Gastrocnemius medialis (tissue), 4 donors: ENCODE measurements around the gene RIMBP2.

Experiments
- POLR2A ChIP-seq, 2 donors: fragments of 450-650 bp; IDR thresholded peaks; one replicate each; pipeline ENCODE4 v1.6.1; 2017; ENCODE audit warnings: antibody characterized with exemption in 2 of 2, mild to moderate bottlenecking in 2 of 2, moderate library complexity in 2 of 2
- TF ChIP-seq, protein P1 (sequence below), 5 experiments: fragments of 450-650 bp in 3 of 5; fragments of 200-600 bp in 2 of 5; sonication (generic) in 2 of 5; IDR thresholded peaks in 4 of 5; conservative IDR thresholded peaks in 1 of 5; 1 replicate in 4 of 5; 2 replicates in 1 of 5; pipeline ENCODE4 v1.5.1; 2016 to 2019; ENCODE audit warnings: antibody characterized with exemption in 5 of 5, mild to moderate bottlenecking in 3 of 5, moderate library complexity in 3 of 5

DNA sequence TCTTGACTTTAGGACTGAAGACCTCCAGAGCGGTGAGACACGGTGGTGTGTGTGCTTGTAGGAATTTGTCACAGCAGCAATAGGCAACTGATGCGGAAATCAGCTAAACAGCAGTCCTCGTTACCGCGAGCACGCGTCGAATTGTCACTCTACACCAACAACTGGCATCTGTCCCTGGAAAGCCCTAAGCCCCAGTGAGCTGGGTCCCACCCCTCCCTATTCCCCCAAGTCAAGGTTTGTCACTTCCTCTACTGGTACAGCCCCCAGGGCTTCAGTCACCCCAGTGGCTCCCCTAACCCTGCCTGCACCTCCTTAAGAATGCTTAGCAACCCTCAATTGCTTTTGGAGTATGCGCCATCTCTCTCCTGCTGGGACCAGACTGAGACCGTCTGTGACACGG lies 204.8 kb downstream of the RIMBP2 start:
- TF ChIP-seq, protein P1, sequence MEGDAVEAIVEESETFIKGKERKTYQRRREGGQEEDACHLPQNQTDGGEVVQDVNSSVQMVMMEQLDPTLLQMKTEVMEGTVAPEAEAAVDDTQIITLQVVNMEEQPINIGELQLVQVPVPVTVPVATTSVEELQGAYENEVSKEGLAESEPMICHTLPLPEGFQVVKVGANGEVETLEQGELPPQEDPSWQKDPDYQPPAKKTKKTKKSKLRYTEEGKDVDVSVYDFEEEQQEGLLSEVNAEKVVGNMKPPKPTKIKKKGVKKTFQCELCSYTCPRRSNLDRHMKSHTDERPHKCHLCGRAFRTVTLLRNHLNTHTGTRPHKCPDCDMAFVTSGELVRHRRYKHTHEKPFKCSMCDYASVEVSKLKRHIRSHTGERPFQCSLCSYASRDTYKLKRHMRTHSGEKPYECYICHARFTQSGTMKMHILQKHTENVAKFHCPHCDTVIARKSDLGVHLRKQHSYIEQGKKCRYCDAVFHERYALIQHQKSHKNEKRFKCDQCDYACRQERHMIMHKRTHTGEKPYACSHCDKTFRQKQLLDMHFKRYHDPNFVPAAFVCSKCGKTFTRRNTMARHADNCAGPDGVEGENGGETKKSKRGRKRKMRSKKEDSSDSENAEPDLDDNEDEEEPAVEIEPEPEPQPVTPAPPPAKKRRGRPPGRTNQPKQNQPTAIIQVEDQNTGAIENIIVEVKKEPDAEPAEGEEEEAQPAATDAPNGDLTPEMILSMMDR (IDR thresholded peaks at IDR 0.05 in 4 of 5, conservative IDR thresholded peaks at IDR 0.05 in 1 of 5) = no peak
- no peak for TF ChIP-seq POLR2A (IDR thresholded peaks at IDR 0.05)
